ENCODE data around the gene EIF4G3.
"Not testable (repeated sequence)": the region's sequence is repeated elsewhere in the genome, so short reads cannot be mapped to it uniquely, and the experiment has no call there.

EIF4G3 gene

DNA sequence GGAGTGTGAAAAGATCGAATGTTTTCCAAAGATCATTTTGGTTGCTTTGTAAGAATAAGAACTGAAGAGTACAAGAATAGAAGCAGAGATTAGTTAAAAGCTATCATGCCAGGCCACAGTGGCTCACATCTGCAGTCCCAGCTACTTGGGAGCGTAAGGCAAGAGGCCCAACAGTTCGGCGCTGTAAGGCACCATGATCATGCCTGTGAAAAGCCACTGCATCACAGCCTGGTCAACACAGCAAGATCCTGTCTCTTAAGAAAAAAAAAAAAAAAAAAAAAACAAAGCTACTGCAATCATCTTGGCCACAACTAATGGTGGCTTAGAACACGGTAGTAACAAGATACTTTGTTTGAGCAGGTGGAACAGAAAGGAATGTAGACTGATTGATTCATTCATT lies 116.2 kb downstream of the EIF4G3 start:
- no peak for DNase-seq

DNA sequence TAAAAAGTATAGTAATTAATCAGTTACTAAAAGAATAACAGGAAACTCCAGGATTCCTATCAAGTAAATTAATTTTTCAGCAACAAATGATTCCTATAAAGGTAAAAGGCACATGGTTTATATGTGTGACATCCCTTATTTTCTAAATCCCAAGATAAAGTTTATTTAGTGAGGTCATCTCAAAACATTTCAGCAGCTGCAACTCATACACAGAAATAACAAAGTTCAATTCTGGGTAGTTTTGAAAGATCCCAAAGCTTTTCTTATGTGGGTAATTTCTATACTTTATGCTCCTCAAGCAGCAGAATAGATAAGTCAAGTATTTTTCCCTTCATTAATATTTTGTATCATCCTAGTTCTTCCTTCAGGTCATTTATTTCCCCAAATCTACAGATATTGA lies 117.7 kb downstream of the EIF4G3 start:
- DNase-seq = no peak

DNA sequence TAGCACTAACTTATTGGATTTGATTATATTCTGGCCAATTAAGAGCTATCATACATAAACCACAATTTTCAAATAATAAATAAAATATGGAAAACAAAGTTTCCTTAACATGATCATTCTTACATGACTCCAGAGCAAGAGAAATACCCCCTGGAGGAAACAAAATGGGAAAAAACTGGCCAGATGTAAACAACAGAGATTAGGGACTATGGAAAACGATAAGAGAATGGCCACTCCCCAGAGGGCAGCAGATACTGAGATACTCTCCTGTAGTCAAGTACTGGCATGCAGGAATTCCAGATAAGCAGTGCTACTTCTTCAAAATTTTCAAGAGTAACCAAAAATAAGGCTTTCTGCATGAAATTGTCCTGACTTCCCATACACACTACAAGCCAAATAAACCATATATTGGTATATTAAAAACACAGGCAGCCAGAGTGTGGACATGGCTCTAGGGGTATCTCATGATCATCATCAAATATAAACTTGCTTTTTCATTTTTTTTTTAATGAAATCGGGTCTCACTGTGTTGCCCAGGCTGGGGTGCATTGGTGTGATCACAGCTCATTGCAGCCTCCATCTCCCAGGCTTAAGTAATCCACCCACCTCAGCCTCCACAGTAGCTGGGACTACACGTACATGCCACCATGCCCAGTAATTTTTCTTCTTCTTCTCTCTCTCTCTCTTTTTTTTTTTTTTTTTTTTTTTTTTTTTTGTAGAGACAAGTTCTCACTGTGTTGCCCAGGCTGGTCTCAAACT lies 118.5 kb downstream of the EIF4G3 start:
- DNase-seq = no peak

DNA sequence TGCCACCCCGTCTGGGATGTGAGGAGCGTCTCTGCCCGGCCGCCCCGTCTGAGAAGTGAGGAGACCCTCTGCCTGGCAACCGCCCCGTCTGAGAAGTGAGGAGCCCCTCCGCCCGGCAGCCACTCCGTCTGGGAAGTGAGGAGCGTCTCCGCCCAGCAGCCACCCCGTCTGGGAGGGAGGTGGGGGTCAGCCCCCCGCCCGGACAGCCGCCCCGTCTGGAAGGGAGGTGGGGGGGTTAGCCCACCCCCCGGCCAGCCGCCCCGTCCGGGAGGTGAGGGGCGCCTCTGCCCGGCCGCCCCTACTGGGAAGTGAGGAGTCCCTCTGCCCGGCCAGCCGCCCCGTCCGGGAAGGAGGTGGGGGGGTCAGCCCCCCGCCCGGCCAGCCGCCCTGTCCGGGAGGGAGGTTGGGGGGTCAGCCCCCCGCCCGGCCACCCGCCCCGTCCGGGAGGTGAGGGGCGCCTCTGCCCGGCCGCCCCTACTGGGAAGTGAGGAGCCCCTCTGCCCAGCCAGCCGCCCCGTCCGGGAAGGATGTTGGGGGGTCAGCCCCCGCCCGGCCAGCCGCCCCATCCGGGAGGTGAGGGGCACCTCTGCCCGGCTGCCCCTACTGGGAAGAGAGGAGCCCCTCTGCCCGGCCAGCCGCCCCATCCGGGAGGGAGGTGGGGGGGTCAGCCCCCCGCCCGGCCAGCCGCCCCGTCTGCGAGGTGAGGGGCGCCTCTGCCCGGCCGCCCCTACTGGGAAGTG lies 123.3 kb downstream of the EIF4G3 start:
- not testable (repeated sequence) for DNase-seq

DNA sequence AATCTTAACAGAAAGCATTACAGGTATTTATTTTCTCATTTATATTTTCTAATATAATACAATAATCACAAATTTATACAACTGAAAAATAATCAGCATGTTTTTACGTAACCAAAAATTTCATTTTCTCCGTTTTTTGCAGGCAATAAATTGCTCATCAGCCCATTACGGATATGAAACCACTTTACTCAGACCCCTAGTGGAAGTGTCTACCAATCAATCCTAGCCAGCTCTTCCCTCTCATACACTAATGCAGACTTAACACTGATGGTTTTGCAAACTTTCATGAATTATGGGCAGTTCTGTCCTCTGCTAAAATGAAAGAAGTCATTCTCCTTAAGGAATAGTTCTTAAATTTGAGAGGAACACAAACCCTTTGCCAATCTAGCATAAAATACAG lies 124.7 kb downstream of the EIF4G3 start:
- DNase-seq = peak in 1 of 2 experiments; percentile 11

DNA sequence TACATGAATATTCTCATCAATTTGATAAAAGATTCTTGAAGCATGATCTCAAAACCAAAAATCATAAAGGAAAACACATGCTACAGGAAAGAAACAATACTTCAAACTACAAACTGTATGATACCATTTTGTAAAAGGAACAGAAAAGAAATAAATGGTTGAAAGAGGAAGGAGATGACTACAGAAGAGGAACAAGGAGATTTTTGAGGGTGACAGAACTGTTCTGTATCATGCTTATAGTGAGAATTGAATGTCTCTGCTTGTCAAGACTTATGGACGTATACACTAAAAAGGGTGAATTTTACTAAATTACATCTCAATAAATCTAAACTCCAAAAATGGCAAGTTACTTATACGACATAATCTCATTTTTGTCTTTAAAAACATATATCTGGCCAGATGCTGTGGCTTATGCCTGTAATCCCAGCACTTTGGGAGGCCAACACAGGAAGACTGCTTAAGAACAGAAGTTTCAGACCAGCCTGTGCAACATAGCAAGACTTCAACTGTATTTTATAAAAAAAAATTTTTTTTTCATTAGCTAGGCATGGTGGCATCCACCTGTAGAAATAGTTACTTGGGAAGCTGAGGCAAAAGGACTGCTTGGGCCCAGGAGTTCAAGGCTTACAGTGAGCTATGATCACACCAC lies 125.4 kb downstream of the EIF4G3 start:
- peak; percentile 26 to 54 for DNase-seq

DNA sequence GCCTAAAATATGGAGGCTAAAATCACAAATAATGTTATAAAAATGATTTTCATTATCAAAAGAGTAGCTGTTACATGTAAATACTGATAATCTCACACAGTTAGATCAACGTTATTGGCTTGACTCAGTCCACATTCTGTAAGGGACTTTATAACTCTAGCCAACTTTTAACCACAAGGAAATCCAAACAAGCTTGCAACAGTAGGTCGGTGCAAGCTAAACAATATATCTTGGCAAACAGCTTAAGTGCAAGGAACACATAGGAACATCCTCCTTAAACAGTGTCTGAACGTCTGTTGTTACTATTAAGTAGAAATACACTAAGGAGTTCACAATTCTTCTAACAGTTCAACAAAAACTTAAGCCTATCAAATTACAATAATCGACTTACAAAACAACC lies 126.7 kb downstream of the EIF4G3 start:
- no peak for DNase-seq

DNA sequence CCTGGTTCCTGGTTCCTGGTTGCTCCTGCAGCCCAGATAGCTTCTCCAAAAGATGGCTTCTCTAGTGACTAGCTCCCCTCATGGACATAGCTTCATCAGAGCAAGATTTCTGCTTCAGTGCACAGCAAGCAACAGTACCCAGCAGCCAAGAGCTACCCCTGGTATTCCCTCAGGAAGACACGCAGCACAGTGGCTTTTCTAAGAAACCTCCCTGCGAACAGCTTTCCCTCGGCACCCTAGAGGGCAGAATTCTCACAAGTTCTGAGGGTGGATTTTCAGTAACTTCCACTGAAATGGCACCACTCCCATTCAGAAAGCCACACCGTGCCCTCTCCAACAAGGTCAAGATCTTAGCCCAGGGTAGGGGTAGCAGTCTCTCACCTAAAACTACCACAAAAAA lies 128.2 kb downstream of the EIF4G3 start:
- no peak for DNase-seq

DNA sequence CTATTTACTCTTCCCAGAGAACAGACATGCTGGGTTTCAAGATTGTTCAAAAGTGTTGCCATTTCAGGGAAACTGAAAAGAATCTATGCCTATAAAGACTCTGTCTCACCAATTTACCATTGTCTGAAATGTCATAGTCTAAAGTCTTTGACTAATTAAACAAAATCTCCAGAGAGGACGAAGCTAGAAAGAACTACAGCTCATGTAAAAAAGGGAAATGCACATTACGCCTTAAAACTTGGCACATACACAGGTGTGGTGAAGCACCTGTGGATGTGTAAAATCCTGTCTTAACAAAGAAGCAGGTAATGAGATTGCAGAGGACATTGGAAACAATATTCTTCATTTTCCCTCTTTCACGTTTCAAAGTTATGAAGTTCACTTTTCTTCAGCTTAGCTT lies 130.6 kb downstream of the EIF4G3 start:
- no peak for DNase-seq

DNA sequence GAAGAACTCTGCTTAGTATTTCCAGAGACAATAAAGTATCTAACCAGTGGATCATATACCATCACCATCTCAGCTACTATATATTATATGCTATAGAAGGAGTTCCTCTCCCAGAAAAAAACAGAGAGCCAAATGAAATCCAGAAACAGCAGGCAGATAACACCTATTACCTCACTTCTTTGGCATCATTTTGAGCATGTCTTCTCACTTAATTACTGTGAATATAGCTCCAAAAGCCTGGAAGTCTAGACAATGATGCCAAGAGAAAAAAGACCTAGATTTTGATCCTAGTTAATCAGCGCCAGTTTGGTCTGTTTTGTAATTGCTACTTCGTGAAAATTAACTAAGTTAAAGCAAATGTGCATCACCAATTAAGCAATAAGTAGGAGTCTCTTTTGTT lies 131.3 kb downstream of the EIF4G3 start:
- no peak for DNase-seq

DNA sequence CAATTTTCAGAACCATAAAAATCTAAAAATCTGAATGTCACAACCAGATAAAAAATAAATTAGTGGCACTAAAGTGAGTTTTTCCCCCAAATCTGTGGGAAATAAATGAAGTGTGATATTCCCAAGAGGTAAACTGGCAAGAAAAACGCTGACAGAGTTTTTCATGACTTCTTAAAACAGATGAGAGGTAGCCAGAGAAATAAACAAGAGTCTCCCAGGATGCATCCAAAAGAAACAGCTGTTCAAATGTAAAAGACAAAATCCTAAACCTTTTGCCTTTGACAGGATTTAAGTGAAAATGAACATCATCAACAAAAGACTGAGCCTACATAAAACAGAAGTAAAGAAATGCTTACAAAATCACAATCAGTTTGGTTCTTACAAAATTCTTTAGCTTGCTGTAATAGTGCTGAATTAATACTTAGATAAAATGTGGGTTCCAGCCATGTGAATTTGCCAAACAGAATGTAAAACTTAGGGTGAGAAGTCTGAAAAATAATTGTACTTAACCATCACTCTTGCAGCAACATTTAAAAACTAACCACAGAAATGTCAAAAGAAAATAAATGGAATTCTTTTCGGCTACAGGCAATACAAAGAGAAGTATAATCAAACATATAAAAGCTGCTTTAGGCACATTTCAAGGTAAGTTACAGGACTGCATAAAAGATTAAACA lies 133.6 kb downstream of the EIF4G3 start:
- no peak for DNase-seq

DNA sequence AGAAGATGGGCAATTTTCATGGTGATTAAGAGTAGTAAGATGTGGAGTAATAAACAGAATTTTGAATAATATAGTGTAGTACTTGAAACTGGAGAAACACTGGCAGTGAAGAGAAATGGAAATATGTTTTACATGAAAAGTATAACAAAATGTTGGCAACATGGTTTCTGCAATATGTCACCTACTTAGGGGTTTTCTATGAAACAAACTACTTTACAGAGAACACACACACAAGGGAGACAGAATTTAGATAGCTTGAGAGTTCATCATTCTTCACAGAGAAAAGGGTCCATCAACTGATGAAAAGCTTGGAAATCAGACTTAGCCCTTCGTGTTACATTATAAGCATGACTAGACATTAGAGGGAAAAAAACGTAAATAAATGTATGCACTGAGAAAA lies 135.2 kb downstream of the EIF4G3 start:
- no peak for DNase-seq

DNA sequence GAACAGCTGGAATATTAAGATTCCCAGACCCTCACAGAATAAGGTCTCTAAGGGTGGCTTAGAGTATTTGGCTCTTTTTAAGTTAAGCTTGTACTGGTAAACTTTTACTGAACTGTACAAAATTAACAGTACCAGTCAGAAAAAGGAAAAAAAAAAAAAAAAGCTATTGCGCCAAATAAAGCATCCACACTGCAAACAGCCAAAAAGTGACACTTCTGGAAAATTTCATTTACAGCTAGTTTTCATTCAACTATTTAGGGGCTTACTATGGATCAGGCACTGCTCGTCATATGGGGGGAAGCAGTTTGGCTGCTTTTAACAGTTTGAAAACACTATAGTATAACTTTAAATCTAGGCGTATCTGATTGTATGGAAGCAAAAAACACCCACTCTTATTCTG lies 139.6 kb downstream of the EIF4G3 start:
- no peak for DNase-seq

DNA sequence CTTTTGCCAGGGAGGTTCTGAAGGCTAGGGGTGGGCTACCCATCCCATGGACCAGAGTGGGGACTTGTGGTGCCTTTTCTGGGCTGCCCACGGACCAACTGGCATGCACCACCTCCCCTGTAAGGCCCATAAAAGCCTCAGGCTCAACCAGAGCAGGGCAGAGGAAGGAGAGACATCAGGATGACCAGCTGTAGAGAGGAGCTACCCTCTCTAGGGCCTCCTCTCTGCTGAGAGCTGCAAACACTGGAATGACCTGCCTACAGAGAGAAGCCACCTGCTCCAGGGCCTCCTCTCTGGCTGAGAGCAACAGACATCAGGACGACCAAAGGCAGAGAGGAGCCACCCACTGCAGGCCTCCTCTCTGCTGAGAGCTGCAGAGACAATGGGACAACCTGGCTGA lies 140.9 kb downstream of the EIF4G3 start:
- DNase-seq = no peak

DNA sequence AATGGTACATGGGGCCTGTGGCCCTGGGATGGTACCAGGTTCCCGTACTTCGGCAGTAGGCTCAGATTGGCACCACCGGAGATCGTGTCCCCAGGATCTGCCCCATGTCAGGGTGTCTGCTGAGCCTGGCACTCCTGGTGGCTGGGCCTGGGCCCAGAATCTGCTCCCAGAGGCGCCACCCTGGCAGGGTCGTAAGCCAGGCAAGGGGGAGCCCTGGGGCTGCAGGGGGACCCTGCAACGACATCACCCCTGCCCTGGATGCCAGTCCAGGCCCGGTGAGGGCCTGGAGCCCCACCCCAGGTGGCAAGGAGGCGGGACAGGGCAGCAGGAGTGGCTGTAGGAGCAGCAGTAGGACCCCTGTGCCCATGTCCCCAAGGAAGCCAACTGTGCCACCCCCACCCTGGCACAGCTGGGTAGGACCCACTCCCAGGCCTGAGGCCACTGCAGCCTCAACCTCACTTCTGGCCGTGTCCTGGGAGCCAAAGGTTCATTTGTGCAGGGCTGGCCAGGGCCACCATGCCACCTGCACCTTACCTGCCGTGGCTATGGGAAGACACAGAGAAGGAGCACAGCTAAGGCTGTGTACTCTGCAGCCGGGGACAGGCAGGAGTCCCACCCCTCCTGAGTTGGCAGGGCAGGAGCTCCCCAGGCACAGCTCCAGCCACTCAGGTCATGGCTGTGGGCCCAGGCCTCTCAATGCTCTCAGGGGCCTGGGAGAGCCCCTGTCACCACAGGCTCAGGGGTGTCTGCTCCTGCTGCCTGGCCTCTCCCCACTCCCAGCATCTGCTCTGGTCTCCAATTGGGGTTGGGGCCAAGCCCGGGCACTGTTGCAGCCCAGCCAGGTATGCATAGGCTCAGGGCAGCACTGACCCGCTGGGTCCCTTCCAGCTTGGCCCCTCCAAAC lies 141.7 kb downstream of the EIF4G3 start:
- DNase-seq = no peak

DNA sequence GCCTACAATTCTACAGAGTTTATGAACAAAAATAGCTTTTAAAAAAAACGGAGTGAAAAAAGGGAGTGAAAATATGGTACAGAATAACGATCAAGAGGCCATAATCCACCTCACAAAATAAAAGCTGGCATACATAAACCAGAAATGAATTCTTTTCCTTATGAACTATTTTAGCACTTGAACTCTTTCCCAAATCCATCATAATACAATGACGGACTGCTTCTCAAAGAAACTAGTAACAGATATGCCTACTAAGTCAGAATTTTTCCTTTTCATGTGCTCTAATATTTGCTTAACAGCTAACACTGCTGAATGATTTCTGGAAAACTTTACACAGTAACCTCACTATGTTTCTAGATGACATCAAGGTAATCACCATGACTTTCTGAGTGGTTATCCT lies 144.0 kb downstream of the EIF4G3 start:
- DNase-seq = no peak

DNA sequence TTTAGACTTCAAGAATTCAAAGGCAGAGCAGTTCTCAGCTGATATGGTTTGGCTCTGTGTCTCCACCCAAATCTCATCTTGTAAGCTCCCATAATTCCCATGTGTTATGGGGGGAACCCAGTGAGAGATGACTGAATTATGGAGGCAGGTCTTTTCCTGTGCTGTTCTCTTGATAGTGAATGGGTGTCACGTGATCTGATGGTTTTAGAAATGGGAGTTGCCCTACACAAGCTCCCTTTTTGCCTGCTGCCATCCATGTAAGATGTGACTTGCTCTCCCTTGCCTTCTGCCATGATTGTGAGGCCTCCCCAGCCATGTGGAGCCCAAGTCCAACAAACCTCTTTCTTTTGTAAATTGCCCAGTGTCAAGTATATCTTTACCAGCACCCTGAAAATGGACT lies 146.5 kb downstream of the EIF4G3 start:
- DNase-seq = no peak

DNA sequence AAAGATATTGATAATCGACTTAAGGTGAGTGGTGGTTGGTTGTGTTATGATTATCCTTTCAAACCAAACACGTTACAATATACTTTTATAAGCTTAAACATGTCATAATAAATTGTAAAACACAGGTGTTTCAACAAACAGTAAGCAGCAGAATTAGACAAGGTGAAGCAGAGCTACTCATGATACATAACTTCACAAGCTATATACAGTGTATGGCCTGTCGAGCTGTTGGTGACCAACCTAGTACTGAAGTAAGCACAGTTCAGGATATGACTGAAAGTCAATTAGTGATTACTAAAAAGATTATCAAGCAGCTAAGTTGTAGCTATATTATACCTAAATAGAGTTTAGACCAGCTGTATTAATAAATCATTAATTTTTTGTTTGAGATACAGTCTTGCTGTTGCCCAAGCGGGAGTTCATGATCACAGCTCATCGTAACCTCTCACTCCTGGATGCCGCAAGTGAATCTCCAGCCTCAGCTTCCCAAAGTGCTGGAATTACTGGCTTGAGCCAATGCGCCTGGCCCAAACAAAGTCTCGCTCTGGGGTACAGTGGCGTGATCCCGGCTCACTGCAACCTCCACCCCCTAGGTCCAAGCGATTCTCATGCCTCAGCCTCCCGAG lies 148.1 kb downstream of the EIF4G3 start:
- DNase-seq = no peak

DNA sequence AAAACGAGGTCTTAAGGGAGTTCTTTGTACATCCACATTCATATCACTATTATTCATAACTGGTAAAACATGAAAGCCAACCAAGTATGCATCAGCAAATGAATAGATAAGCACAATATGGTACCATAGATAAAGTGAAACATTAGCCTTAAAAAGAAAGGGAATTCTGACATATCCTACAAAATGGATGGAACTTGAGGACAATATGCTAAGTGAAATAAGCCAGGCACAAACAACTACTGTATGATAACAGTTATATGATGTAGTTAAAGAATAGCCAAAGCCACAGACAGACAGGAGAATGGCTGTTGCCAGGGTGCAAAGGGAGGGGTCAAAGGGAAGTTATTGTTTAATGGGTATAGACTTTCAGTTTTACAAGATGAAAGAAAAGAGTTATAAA lies 148.9 kb downstream of the EIF4G3 start:
- no peak for DNase-seq

DNA sequence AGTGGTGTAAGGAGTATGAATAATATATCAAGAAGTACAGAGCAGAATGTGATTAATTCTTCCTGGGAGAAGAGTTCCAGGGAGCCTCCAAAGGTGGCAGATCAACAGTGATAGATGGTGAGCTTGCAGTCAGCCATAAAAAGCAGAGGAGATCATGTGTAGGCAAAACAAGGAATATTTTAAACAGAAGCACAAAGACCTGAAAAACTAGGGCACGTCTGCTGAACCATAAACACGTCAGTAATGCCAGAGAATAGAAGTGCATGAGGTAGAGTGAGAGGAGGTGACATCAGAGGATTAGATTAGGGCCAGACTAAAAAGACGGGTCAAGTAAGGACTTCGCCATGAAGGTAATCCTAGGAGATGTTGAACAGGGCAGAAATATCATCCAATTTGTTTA lies 151.8 kb downstream of the EIF4G3 start:
- DNase-seq = no peak

DNA sequence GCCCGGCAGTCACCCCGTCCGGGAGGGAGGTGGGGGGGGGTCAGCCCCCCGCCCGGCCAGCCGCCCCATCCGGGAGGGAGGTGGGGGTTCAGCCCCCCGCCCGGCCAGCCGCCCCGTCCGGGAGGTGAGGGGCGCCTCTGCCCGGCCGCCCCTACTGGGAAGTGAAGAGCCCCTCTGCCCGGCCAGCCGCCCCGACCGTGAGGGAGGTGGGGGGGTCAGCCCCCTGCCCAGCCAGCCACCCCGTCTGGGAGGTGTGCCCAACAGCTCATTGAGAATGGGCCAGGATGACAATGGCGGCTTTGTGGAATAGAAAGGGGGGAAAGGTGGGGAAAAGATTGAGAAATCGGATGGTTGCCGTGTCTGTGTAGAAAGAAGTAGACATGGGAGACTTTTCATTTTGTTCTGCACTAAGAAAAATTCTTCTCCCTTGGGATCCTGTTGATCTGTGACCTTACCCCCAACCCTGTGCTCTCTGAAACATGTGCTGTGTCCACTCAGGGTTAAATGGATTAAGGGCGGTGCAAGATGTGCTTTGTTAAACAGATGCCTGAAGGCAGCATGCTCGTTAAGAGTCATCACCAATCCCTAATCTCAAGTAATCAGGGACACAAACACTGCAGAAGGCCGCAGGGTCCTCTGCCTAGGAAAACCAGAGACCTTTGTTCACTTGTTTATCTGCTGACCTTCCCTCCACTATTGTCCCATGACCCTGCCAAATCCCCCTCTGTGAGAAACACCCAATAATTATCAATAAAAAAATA lies 152.4 kb downstream of the EIF4G3 start:
- DNase-seq = not testable (repeated sequence)
